Liver (tissue), 9 donors: ENCODE data around the gene SMIM13. TPM values are rescaled to one million over a fixed set of nuclear protein-coding genes. Genes with fewer than 3 reads are reported as not detected.
"Not testable (repeated sequence)": the region's sequence is repeated elsewhere in the genome, so short reads cannot be mapped to it uniquely, and the experiment has no call there.

ENCODE experiments used
- DNase-seq: peaks from one replicate; pipeline ENCODE4 v3.0.0-alpha.2; 2017; ENCODE audit warnings: low spot score
- H3K27ac ChIP-seq, 2 donors: one replicate each; pipeline ENCODE4 v1.7.0; 2013; ENCODE audit warnings: inconsistent platforms in 2 of 2, low read length in 2 of 2, control low read depth in 1 of 2, low read depth in 1 of 2, mild to moderate bottlenecking in 1 of 2
- H3K27me3 ChIP-seq, 4 donors: one replicate each; pipeline versions ENCODE4 v1.6.1 to v1.7.0; 2013; ENCODE audit warnings: low read length in 3 of 4, inconsistent platforms in 1 of 4, mild to moderate bottlenecking in 1 of 4, moderate library complexity in 1 of 4; ENCODE audit not compliant: control insufficient read depth in 4 of 4, insufficient read depth in 4 of 4
- H3K36me3 ChIP-seq, 4 donors: one replicate each; pipeline versions ENCODE4 v1.6.1 to v1.7.0; 2013; ENCODE audit warnings: low read length in 3 of 4, mild to moderate bottlenecking in 3 of 4, low read depth in 1 of 4, moderate library complexity in 1 of 4; ENCODE audit not compliant: control insufficient read depth in 4 of 4, insufficient read depth in 3 of 4
- H3K4me1 ChIP-seq, 4 donors: one replicate each; pipeline versions ENCODE4 v1.6.1 to v1.7.0; 2013; ENCODE audit warnings: low read length in 3 of 4, mild to moderate bottlenecking in 3 of 4, moderate library complexity in 1 of 4; ENCODE audit not compliant: control insufficient read depth in 4 of 4, insufficient read depth in 4 of 4
- H3K4me3 ChIP-seq, 3 donors: one replicate each; pipeline versions ENCODE4 v1.6.1 to v1.7.0; 2013; ENCODE audit warnings: low read length in 3 of 3, control low read depth in 1 of 3, low read depth in 1 of 3, mild to moderate bottlenecking in 1 of 3
- H3K9ac ChIP-seq, 2 donors: one replicate each; pipeline ENCODE4 v1.7.0; 2013; ENCODE audit warnings: low read length in 2 of 2, mild to moderate bottlenecking in 2 of 2, moderate library complexity in 2 of 2, control low read depth in 1 of 2, low read depth in 1 of 2
- H3K9me3 ChIP-seq, 4 donors: one replicate each; pipeline versions ENCODE4 v1.6.1 to v1.7.0; 2013; ENCODE audit warnings: low read length in 3 of 4; ENCODE audit not compliant: control insufficient read depth in 4 of 4
- ATF3 ChIP-seq: IDR thresholded peaks from 2 replicates; pipeline ENCODE4 v1.6.1; 2016; ENCODE audit warnings: antibody characterized with exemption
- EGR1 ChIP-seq, 2 donors: IDR thresholded peaks; 2 replicates each; pipeline ENCODE4 v1.6.1; 2016 to 2018; ENCODE audit warnings: antibody characterized with exemption in 2 of 2, low read depth in 2 of 2
- FOXA1 ChIP-seq: IDR thresholded peaks from 2 replicates; pipeline ENCODE4 v1.6.1; 2016; ENCODE audit warnings: antibody characterized with exemption
- FOXA2 ChIP-seq: IDR thresholded peaks from 2 replicates; pipeline ENCODE4 v1.6.1; 2016; ENCODE audit warnings: antibody characterized with exemption
- GABPA ChIP-seq, 2 donors: IDR thresholded peaks in 1 of 2; conservative IDR thresholded peaks in 1 of 2; 2 replicates each; pipeline ENCODE4 v1.6.1; 2016; ENCODE audit warnings: antibody characterized with exemption in 2 of 2, mild to moderate bottlenecking in 1 of 2, moderate library complexity in 1 of 2
- HNF4A ChIP-seq, 2 donors: conservative IDR thresholded peaks; 2 replicates each; pipeline ENCODE4 v1.6.1; 2016; ENCODE audit warnings: antibody characterized with exemption in 2 of 2, mild to moderate bottlenecking in 2 of 2
- HNF4G ChIP-seq: IDR thresholded peaks from 2 replicates; pipeline ENCODE4 v1.6.1; 2016; ENCODE audit warnings: antibody characterized with exemption
- JUND ChIP-seq, 2 donors: IDR thresholded peaks; 2 replicates each; pipeline ENCODE4 v1.6.1; 2016; ENCODE audit warnings: antibody characterized with exemption in 2 of 2
- NR2F2 ChIP-seq: IDR thresholded peaks from 2 replicates; pipeline ENCODE4 v1.6.1; 2016; ENCODE audit warnings: antibody characterized with exemption
- RAD21 ChIP-seq, 2 donors: IDR thresholded peaks; 2 replicates each; pipeline ENCODE4 v1.6.1; 2016; ENCODE audit warnings: antibody characterized with exemption in 2 of 2, mild to moderate bottlenecking in 2 of 2
- RXRA ChIP-seq, 2 donors: IDR thresholded peaks; 2 replicates each; pipeline ENCODE4 v1.6.1; 2017 to 2018; ENCODE audit warnings: antibody characterized with exemption in 2 of 2, mild to moderate bottlenecking in 1 of 2
- SP1 ChIP-seq: IDR thresholded peaks from 2 replicates; pipeline ENCODE4 v1.6.1; 2018; ENCODE audit warnings: antibody characterized with exemption, mild to moderate bottlenecking
- TAF1 ChIP-seq: conservative IDR thresholded peaks from 2 replicates; pipeline ENCODE4 v1.6.1; 2016; ENCODE audit warnings: antibody characterized with exemption, mild to moderate bottlenecking
- YY1 ChIP-seq: IDR thresholded peaks from 2 replicates; pipeline ENCODE4 v1.6.1; 2016; ENCODE audit warnings: antibody characterized with exemption, mild to moderate bottlenecking
- ZBTB33 ChIP-seq: IDR thresholded peaks from 2 replicates; pipeline ENCODE4 v1.6.1; 2016; ENCODE audit warnings: antibody characterized with exemption
- WGBS: extraction: QIAGEN DNeasy Blood & Tissue Kit; methylation state at CpG from one replicate; pipeline ENCODE4 v1.1.7; 2013; 5-methylcytosine and 5-hydroxymethylcytosine counted together
- polyA plus RNA-seq, 2 donors: library from polyadenylated mRNA; stranded (reverse) in 1 of 2; unstranded in 1 of 2; fragments of 200-250 nt in 1 of 2; fragments of >200 nt in 1 of 2; fragmentation: Nextera tagmentation in 1 of 2; extraction: Ambion mirVana in 1 of 2; gene quantifications; one replicate each; pipeline versions ENCODE4 v1.2.1 to v1.2.3, GENCODE V29; 2013 to 2015
- total RNA-seq, 2 donors: library from RNA; depleted of rRNA; stranded (reverse); fragments of >200 nt; gene quantifications; one replicate each; pipeline ENCODE4 v1.2.3, GENCODE V29; 2014
- TF ChIP-seq, protein P1 (sequence below): IDR thresholded peaks from 2 replicates; pipeline ENCODE4 v1.6.1; 2016; ENCODE audit warnings: antibody characterized with exemption
- TF ChIP-seq, protein P2 (sequence below): IDR thresholded peaks from 2 replicates; pipeline ENCODE4 v1.6.1; 2016; ENCODE audit warnings: antibody characterized with exemption, mild to moderate bottlenecking
- TF ChIP-seq, protein P3 (sequence below): fragments of 150-350 bp; IDR thresholded peaks from 2 replicates; pipeline ENCODE4 v1.5.1; 2017; ENCODE audit warnings: improper control_type of control experiment, low read depth, low read length; ENCODE audit not compliant: missing input control
- donor health status: healthy.
- donor health status: healthy.
- donor health status: healthy.
- donor health status: healthy.
- donor health status: healthy.

SMIM13 gene
- total and polyA plus RNA-seq, 4 donors: 2.8 to 9.0 (median 5.8) TPM

GRCh38 chr6:11087141-11087812 is 6.4 kb upstream of the SMIM13 start:
- 93% methylated on average over 47 of the region's 47 CpGs for WGBS
- not testable (repeated sequence) for H3K27me3 ChIP-seq, DNase-seq, H3K4me3 ChIP-seq, H3K4me1 ChIP-seq, H3K27ac ChIP-seq, H3K9ac ChIP-seq, H3K36me3 ChIP-seq, H3K9me3 ChIP-seq

DNA sequence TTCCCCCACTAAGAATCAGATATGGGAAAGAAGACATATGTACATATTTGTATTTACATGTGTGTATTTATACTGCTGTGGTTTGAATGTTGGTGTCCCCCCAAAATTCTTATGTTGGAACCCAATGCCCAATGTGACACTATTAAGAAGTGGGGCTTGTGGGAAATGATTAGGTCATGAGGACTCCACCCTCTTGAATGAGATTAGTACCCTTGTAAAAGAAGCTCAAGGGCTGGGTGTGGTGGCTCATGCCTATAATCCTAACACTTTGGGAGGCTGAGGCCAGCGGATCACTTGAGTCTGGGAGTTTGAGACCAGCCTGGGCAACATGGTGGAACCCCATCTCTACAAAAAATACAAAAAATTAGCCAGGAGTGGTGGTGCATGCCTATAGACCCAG is 3.9 kb upstream of the SMIM13 start:
- Histone ChIP-seq H3K9me3 (no peaks in the 10 kb centered on the region), H3K27ac (no peak overlapping the region), H3K9ac (no peak overlapping the region), H3K27me3 (no peaks in the 10 kb centered on the region), H3K4me3 (no peak overlapping the region), H3K4me1 (peaks cover 0 to 10% (median 6%) of the 10 kb centered on the region in 4 donors), H3K36me3 (no peaks in the 10 kb centered on the region)
- WGBS: 98% methylated on average over 1 of the region's 1 CpG
- DNase-seq: no peak
- no peak for TF ChIP-seq YY1
- TF ChIP-seq, protein P1, sequence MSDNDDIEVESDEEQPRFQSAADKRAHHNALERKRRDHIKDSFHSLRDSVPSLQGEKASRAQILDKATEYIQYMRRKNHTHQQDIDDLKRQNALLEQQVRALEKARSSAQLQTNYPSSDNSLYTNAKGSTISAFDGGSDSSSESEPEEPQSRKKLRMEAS: no peak
- TF ChIP-seq FOXA2: no peak
- TF ChIP-seq ATF3: no peak
- no peak for TF ChIP-seq RAD21 (IDR thresholded peaks at IDR 0.05)
- no peak for TF ChIP-seq FOXA1
- TF ChIP-seq, protein P2, sequence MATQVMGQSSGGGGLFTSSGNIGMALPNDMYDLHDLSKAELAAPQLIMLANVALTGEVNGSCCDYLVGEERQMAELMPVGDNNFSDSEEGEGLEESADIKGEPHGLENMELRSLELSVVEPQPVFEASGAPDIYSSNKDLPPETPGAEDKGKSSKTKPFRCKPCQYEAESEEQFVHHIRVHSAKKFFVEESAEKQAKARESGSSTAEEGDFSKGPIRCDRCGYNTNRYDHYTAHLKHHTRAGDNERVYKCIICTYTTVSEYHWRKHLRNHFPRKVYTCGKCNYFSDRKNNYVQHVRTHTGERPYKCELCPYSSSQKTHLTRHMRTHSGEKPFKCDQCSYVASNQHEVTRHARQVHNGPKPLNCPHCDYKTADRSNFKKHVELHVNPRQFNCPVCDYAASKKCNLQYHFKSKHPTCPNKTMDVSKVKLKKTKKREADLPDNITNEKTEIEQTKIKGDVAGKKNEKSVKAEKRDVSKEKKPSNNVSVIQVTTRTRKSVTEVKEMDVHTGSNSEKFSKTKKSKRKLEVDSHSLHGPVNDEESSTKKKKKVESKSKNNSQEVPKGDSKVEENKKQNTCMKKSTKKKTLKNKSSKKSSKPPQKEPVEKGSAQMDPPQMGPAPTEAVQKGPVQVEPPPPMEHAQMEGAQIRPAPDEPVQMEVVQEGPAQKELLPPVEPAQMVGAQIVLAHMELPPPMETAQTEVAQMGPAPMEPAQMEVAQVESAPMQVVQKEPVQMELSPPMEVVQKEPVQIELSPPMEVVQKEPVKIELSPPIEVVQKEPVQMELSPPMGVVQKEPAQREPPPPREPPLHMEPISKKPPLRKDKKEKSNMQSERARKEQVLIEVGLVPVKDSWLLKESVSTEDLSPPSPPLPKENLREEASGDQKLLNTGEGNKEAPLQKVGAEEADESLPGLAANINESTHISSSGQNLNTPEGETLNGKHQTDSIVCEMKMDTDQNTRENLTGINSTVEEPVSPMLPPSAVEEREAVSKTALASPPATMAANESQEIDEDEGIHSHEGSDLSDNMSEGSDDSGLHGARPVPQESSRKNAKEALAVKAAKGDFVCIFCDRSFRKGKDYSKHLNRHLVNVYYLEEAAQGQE: no peak
- TF ChIP-seq HNF4A (conservative IDR thresholded peaks at IDR 0.05): no peak
- no peak for TF ChIP-seq EGR1 (IDR thresholded peaks at IDR 0.05; ENCODE audit: low read depth in 2 of 2)
- TF ChIP-seq, protein P3, sequence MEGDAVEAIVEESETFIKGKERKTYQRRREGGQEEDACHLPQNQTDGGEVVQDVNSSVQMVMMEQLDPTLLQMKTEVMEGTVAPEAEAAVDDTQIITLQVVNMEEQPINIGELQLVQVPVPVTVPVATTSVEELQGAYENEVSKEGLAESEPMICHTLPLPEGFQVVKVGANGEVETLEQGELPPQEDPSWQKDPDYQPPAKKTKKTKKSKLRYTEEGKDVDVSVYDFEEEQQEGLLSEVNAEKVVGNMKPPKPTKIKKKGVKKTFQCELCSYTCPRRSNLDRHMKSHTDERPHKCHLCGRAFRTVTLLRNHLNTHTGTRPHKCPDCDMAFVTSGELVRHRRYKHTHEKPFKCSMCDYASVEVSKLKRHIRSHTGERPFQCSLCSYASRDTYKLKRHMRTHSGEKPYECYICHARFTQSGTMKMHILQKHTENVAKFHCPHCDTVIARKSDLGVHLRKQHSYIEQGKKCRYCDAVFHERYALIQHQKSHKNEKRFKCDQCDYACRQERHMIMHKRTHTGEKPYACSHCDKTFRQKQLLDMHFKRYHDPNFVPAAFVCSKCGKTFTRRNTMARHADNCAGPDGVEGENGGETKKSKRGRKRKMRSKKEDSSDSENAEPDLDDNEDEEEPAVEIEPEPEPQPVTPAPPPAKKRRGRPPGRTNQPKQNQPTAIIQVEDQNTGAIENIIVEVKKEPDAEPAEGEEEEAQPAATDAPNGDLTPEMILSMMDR: no peak
- no peak for TF ChIP-seq SP1
- no peak for TF ChIP-seq TAF1
- no peak for TF ChIP-seq HNF4G
- no peak for TF ChIP-seq GABPA (IDR thresholded peaks at IDR 0.05 in 1 of 2, conservative IDR thresholded peaks at IDR 0.05 in 1 of 2)
- no peak for TF ChIP-seq NR2F2
- TF ChIP-seq JUND (IDR thresholded peaks at IDR 0.05): no peak
- TF ChIP-seq RXRA (IDR thresholded peaks at IDR 0.05): no peak
- TF ChIP-seq ZBTB33: no peak

- H3K9ac ChIP-seq: not testable (repeated sequence)
These were observed 2.5 kb upstream of the SMIM13 start for GRCh38 chr6:11091141-11091540.

More at GRCh38 chr6:11091141-11091540, 2.5 kb upstream of the SMIM13 start:
- not testable (repeated sequence) for DNase-seq, H3K9me3 ChIP-seq, H3K27ac ChIP-seq, H3K27me3 ChIP-seq, H3K4me3 ChIP-seq, H3K36me3 ChIP-seq
- 94% methylated on average over 5 of the region's 5 CpGs for WGBS
- peaks cover 4 to 14% (median 12%) of the 10 kb centered on the region in 4 donors for H3K4me1 ChIP-seq
